HTERT RPE-1 (cell line): ENCODE results near the gene KIF3A.

Source experiments
- in situ Hi-C: fragments of 300-500 bp; cut with MboI; formaldehyde crosslinking; loops from 4 replicates; pipeline ENCODE4 v1.14.3; 2020; ENCODE audit warnings: low sequenced_read_pairs

The KIF3A gene

DNA sequence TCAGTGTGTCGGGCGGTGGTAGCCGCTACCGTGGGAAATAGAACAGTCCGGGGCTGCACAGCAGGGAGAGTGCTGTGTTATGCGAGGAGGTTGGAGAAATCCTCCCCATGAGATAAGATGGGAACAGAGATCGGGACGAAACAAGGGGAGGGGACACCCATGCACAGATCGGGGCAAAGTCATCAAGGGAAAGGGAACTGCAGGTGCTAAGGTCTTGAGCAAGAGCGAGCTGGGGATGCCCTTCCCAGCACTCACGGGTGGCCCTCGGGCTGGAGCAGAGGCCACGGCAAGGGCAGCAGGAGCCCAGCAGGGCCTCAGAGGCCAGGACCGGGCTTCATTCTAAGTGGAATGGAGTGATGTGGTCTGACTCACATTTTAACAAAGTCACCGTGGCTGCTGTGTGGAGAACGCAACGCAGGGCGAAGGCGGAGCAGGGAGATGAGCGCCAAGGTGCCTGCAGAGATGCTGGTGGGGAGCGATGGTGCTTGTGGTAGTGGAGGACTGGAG, 71.7 kb downstream of the KIF3A start:
- in situ Hi-C loops: no loop called here

DNA sequence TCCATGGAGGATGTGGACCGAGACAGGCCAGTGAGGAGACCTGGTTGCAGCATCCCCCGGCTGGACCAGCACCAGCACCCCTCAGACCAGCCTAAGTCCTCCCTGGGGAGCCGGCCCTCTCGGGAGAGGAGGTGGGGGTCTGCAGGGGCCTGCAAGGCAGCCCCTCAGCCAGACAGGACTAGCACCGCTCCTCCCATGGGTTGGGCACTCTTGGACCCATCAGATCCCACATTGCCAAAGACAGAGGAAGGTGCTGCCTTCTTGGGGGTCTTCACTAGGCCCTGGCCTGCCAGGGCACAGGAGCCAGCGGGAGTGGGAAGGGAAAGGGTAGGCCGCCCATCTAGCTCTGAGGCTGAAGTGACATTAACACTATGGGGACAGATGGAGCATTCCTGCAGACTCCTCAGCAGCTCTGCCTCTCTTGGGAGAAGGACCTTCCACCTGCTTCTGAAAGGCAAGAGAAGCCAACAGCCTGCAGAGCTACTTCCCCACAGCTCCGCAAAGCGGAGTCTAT, 72.6 kb downstream of the KIF3A start:
- in situ Hi-C loops: no loop called here

DNA sequence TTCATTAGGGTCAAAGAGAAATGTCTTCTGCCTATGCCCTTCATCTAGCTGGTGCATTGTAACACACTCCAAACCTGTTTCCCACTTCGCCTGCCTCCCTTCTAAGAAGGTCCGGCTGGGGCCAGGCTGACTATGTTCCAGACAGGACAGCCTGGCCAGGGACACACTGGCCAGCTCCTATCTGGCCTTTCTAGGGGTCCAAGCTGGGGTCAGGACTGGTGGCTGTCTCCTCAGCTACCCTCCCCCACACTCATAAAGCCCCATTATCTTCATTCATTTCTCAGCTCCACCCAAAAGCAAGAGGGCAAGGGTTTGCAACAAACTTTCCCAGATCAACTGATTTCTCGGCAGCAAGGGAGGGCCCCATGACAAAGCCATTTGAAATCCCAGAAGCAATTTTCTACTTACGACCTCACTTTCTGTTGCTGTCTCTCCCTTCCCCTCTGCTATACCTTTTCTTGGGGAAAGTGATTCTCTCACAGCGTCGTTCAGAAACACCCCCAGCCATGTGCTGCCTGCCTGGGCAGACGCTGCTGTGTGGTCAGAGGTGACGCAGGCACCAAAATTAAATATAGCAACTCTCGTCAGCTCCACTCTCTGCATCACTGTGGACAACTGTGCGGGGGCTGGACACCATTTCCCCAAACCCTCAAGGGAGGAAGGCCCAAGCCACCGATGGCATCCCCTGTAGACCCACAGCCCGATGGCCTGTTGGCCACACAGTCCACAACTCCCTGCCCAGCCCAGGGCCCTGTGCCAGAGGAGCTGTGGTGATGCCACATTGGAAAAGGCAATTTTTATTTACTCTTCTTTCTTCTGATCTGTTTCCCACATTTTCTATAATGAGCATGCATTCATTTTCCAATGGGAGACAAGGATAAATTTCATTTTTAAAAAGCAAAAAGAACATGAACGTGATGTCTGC, 73.3 kb downstream of the KIF3A start:
- in situ Hi-C loops: no loop called here

DNA sequence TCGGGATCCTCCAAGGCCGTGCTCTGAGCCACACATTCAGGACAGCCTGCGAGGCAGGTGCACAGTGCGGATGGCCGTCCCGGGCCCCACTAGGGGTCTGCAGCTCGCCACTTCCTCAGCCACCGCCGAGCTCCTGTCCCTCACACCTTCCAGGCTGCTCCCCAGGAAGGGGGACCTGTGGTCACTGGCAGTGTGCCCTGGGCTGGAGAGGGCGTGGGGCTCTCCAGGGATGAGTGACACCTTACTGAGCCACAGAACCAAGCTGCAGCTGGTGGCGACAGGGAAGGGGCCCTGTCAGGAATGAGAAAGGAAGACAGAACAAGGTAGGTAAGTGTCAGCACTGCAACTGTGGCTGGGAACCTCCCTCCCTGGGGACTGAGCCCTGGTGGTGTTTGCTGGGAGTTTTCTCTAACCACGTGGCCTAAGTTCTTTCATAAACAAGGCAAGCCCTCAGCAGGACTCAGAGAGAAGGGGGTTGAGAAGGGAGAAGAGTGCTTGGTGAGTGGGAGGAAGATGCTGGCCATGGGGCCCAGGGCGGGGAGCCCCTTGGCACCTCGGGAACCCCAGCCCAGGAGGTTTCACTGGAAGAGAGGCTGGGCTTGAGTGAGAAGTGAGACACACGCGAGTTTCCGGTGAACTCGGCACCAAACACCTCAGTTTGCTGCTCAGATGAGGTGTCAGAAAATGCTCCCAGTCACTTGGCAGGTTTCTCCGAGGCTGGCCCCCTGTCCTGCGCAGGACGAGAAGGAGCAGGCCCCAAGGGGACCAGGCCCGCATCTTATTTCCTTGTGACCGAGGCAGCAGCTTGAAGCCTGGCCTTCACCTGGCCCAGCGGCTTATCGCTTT, 74.2 kb downstream of the KIF3A start:
- in situ Hi-C loops: no loop called here

DNA sequence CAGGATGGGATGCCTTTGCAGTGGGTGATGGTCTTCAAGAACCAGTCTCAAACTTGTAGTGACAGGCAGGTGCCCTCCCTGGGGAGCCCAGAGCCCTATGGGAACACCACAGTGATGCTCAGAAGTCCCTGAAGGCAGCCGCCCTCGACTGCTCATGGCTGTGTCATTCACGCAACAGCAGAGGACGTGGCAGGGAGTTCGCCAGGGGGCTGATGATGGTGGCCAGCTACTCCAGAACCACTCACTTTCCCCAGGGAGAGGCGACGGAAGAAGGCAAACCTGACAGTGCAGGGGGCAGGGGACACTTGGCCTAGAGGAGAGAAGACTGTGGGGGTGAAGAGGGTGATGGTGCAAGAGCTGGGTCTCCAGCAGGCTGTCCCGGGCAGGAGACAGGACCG, 75.3 kb downstream of the KIF3A start:
- in situ Hi-C loops: no loop called here

DNA sequence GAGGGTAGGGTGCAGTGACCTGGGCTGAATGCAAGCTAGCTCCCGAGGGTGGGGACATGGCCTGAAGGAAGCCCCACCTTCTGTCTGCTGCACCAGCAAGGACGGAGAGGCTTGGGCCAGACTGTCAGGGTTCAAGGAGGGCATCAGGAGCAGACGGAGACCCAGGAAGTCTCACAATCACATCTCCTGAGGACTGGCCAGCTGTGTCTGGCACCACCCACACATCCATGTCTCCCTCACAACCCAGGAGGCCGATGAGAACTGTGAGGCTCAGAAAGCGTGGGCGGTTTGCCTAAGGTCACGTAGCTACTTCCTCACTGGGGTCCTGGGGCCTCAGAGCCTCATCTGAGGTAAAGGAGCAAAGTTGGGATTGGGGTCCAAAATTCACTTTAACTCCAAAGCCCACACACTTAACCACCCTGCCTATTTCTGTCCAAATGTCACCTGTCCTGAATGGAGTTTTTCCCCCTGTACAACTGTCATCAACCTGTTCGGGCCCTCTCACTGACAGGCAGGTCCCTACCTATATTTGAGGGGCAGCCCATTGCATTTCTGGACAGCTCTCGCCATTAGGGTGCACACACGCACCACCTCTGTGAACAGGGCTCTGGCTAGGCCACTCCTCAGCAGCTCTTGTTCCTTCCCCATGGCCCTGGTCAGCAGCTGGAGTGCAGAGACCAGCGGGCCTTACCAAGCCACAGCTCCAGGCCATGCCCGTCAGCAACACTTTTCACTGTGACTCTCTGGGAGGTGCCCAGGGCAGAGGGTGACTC, 75.9 kb downstream of the KIF3A start:
- in situ Hi-C loops: no loop called here

DNA sequence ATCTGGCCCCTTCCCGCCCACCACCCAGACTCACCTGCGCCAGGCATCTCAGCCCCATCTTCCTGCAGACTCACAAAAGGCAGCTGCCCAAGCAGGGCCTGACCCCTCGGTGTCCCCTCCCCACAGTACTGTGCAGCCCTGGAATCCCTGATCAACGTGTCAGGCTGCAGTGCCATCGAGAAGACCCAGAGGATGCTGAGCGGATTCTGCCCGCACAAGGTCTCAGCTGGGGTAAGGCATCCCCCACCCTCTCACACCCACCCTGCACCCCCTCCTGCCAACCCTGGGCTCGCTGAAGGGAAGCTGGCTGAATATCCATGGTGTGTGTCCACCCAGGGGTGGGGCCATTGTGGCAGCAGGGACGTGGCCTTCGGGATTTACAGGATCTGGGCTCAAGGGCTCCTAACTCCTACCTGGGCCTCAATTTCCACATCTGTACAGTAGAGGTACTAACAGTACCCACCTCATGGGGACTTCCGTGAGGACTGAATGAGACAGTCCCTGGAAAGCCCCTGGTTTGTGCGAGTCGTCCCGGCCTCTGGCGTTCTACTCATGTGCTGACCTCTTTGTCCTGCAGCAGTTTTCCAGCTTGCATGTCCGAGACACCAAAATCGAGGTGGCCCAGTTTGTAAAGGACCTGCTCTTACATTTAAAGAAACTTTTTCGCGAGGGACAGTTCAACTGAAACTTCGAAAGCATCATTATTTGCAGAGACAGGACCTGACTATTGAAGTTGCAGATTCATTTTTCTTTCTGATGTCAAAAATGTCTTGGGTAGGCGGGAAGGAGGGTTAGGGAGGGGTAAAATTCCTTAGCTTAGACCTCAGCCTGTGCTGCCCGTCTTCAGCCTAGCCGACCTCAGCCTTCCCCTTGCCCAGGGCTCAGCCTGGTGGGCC, 77.5 kb downstream of the KIF3A start:
- in situ Hi-C loops: no loop called here

DNA sequence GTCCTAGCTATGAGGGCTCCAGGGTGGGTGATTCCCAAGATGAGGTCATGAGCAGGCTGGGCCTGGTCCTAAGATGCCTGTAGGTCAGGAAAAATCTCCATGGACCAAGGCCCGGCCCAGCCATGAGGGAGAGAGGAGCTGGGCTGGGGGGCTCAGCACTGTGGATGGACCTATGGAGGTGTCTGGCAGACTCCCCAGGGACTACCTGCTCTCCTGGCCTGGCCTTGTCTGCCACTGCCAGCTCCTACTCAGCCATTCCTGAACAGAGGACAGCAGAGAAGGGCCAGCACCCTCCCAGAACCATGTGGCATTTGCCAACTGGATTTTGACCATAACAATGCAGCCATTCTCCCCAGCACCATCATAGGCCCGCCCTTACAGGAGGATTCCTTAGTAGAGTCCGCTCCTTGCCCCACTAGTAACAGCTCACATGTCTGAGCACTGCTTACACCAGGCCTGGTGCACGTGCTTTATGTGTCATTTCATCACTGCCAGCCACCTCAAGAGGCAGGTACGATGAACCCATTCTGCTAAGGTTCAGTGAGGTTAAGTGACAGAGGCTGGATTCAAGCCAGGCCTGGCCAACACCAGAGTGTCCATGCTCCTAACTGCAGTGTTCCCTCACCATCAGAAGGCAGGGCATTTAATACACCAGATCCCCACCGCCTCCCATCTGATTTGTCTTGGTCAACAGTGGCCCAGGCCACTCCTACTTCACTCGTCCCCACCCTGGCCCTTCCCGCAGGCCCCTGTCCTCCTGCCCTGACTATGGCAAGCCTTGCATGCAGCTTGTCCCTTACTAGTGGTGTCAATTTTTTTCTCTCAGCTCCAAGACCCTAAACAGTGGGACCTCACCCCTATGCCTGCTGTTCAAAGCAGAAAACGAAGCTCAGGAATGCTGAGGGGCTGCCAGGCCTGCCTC, 78.7 kb downstream of the KIF3A start:
- in situ Hi-C loops: no loop called here

DNA sequence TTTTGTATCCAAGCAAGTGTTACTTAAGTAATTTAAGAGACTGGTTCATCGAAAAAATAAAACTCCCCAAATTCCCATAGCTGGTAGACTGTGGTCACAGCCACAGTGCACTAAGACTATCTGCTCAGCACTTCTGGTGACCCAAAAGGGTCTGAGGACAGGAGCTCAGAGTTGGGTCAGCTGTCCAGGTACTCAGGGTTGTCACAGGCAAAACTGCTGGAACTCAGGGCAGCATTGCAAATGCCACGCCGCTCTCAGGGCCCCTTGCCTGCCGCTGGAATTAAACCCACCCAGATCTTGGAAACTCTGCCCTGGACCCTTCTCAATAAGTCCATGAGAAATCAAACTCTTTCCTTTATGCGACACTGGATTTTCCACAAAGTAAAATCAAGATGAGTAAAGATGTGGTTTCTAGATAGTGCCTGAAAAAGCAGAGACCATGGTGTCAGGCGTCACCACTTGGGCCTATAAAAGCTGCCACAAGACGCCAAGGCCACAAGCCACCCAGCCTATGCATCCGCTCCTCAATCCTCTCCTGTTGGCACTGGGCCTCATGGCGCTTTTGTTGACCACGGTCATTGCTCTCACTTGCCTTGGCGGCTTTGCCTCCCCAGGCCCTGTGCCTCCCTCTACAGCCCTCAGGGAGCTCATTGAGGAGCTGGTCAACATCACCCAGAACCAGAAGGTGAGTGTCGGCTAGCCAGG, 79.5 kb downstream of the KIF3A start, which contains the start of gene IL13:
IL13 (plus strand) TSS at position 498 of the 705 bp plus-strand sequence; CDS start at position 512, 14 bp downstream.
- in situ Hi-C loops: no loop called here

DNA sequence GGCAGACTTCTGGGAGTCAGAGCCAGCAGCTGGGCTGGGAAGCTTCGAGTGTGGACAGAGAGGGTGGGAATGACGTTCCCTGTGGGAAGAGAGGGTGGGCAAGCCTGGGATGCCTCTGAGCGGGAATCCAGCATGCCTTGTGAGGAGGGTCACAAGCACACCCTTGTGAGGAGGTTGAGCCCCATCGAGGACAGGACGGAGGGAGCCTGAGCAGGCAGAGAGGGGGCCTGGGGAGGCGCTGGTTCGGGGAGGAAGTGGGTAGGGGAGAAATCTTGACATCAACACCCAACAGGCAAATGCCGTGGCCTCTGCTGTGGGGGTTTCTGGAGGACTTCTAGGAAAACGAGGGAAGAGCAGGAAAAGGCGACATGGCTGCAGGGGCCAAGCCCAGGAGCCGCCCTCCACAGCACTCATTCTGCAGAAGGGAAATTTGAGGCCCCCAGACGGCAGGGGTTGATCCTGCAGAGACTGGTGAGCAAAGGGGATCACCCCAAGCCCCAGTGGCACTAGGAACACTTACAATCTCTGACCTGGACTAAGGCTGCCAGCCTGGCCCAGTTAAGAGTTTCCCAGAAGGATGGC, 80.5 kb downstream of the KIF3A start:
- in situ Hi-C loops: no loop called here

DNA sequence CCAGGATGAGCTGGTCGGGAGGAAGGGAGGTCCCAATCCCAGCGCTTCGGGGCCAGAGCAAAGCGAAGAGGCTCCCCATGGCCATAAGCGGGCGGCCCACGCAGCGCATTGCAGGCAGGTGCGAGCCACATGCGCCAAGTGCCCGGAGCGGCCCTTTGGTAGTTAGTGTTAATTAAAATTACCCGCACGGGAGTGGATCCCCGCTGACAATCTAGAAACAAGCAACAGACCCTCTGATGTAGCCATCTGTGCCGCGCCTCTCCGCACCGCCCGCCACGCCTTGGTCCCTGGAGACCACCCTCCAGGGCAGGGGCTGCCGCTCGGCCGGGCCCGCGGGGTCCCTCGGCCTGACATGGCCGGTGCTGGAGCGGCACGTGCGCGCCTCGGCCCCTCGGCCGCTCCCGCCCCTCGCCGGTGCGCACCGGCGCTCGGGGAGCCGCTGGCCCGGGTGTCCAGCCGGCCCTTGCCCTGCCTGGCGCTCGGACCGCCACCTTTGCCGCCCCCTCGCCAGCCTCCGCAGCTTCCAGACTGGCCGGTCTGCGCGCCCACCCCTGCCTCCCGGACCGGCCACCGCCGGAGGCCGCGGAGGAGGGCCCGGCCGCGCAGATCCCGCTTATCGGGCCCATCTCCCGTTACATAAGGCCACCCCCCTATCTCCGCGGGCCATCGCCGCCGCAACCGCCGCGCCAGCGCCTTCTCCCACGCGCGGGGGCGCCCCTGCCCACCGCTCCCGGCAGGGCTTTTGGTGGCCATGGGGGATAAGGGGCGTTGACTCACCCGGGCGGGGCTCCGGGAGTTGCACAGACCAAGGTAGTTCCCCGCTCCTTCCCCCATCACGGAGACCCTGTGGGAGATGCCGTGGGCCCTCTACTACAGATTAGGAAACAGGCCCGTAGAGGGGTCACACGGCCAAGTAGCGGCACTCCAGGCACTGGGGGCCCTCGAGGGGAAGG, 81.2 kb downstream of the KIF3A start:
- in situ Hi-C loops: no loop called here

DNA sequence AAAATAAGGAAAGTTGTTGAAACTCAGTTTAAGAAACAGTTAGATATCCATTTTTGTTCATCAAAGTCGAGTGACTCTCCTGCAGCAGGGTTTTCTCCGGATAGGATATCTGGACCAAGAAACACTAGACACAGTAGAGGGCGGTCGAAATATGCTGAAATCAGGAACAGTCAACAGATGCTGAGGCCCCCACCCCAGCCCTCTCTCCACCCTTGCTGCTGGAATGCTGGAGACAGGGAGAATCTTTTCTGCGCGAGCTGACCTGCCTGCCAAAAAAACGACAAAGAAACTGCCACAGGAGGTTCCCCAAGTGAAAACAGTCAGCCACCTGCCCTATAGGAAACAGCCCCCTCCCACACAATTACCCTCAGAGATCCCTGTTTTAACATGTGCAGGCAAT, 83.6 kb downstream of the KIF3A start:
- in situ Hi-C loops: no loop called here

DNA sequence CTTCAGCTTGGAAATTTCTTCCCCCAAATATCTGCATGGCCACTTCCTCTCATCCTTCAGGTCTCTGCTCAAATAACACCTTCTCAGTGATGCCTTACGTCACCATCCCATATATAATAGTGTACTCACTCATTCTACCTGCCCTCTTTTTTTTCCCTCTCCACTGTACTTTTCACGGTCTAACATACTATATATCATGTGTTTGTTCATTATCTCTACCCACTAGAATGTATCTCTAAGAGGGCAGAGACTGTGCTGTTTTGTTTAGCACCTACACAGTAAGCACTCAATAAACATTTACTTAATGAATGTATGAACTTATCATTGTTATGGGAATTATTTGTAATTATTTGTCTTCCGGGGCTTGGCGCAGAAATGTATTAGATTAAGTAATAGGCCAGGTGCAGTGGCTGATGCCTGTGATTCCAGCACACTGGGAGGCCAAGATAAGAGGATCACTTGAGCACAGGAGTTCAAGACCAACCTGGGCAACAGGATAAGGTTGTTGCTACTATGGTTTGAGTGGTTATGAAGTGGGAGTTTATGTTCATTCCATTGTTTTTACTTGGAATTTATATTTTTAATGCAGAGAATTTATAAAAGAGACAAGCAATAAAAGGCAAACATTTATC, 85.4 kb downstream of the KIF3A start:
- in situ Hi-C loops: no loop called here

DNA sequence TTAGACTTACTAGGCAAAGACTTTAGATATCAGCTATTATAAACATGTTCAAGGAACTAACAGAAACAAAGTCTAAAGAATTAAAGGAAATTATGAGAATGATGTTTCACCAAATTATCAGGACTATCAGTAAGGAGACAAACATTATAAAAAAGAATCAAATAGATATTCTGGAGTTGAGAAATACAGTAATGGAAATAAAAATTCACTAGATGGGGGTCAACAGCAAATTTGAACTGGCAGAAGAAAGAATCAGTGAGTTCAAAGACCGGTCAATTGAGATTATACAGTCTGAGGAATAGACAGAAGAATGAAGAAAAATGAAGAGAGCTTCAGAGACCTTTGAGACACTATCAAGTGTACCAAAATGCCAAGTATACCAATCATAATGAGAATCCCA, 89.0 kb downstream of the KIF3A start:
- in situ Hi-C loops: no loop called here

DNA sequence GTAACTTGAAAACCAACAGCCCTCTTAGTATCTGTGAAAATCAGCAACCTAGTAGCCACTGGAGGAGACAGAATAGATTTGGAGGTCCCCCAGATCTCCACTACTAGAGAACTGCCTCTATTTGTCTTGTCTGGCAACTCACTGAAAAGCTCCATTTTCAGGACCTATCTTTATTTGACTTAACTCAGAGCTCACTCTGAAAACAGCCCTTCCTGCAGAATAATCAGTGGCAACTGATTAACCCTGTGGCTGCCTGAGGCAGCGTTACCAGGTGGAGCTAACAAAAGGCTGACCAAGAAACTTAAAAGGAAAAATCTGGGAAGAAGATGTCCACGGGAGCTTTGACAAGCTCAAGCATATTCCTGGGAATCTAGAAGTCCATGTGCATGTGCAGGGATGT, 89.9 kb downstream of the KIF3A start:
- in situ Hi-C loops: no loop called here
